ENCODE results near the gene ZNF784.

- no peak for TF ChIP-seq CTCF (IDR thresholded peaks at IDR 0.05)
- TF ChIP-seq POLR2A (IDR thresholded peaks at IDR 0.05): no peak
- TF ChIP-seq EP300 (IDR thresholded peaks at IDR 0.05): no peak
- no peak for TF ChIP-seq POLR2AphosphoS5 (IDR thresholded peaks at IDR 0.05)
These were observed 45.3 kb upstream of the ZNF784 start for GRCh38 chr19:55669418-55670279.
